GM21717 (cell line): ENCODE measurements around the gene FN1.
"Not testable (repeated sequence)": the region's sequence is repeated elsewhere in the genome, so short reads cannot be mapped to it uniquely, and the experiment has no call there.

Experiments used
- ATAC-seq: cut with Tn5 transposase; IDR thresholded peaks from one replicate; pipeline ENCODE4 v1.9.1; 2021; ENCODE audit warnings: mild to moderate bottlenecking, moderate library complexity; ENCODE audit not compliant: unreplicated experiment

FN1 gene

GRCh38 chr2:215409331-215410127, 26.3 kb downstream of the FN1 start:
- no peak for ATAC-seq

- ATAC-seq: not testable (repeated sequence)
Measured at GRCh38 chr2:215408441-215408840, 27.4 kb downstream of the FN1 start.

GRCh38 chr2:215407590-215408264, 28.1 kb downstream of the FN1 start:
- ATAC-seq: no peak

- no peak for ATAC-seq
Measured at GRCh38 chr2:215407061-215407460, 28.8 kb downstream of the FN1 start.

GRCh38 chr2:215405722-215406581, 29.9 kb downstream of the FN1 start:
- no peak for ATAC-seq

GRCh38 chr2:215404348-215405012, 31.4 kb downstream of the FN1 start:
- ATAC-seq: no peak

GRCh38 chr2:215403441-215404347, 32.2 kb downstream of the FN1 start:
- no peak for ATAC-seq

GRCh38 chr2:215401896-215402379, 33.9 kb downstream of the FN1 start:
- no peak for ATAC-seq

GRCh38 chr2:215399067-215399716, 36.7 kb downstream of the FN1 start:
- ATAC-seq: no peak

GRCh38 chr2:215397632-215398341, 38.1 kb downstream of the FN1 start:
- ATAC-seq: no peak

GRCh38 chr2:215396595-215397313, 39.1 kb downstream of the FN1 start:
- no peak for ATAC-seq

GRCh38 chr2:215395687-215396460, 40.0 kb downstream of the FN1 start:
- no peak for ATAC-seq

- no peak for ATAC-seq
Measured at GRCh38 chr2:215394102-215394805, 41.6 kb downstream of the FN1 start.

GRCh38 chr2:215392687-215393270, 43.1 kb downstream of the FN1 start:
- no peak for ATAC-seq

GRCh38 chr2:215392164-215392563, 43.7 kb downstream of the FN1 start:
- ATAC-seq: no peak

GRCh38 chr2:215391531-215391930, 44.3 kb downstream of the FN1 start:
- no peak for ATAC-seq
